Loucy (cell line): ENCODE data around the gene RNMT.

Experiments
- CTCF ChIP-seq: fragments of 200-600 bp; sonication (generic); conservative IDR thresholded peaks from 2 replicates; pipeline ENCODE4 v1.5.1; 2014; ENCODE audit warnings: mild to moderate bottlenecking, antibody characterized with exemption, low read length
- EZH2phosphoT487 ChIP-seq: fragments of 200-600 bp; IDR thresholded peaks from 2 replicates; pipeline ENCODE4 v1.6.1; 2018; ENCODE audit warnings: antibody characterized with exemption, mild to moderate bottlenecking, moderate library complexity, borderline replicate concordance

GRCh38 chr18:13799396-13799795, 72.9 kb downstream of the RNMT start:
- TF ChIP-seq CTCF = no peak
- no peak for TF ChIP-seq EZH2phosphoT487
